OCI-LY1 (cell line): ENCODE data around the gene NPAT.

Experiments
- CTCF ChIP-seq: fragments of 200-600 bp; sonication (generic), shearing (Covaris generic); IDR thresholded peaks from 2 replicates; pipeline ENCODE4 v1.5.1; 2017; ENCODE audit warnings: mild to moderate bottlenecking, antibody characterized with exemption, low read length, moderate library complexity, mixed read lengths
- EZH2 ChIP-seq: fragments of 200-600 bp; sonication (generic), shearing (Covaris generic); IDR thresholded peaks from 2 replicates; pipeline ENCODE4 v1.8.0; 2017; ENCODE audit warnings: borderline replicate concordance, mixed run types, mild to moderate bottlenecking, antibody characterized with exemption, low read length, moderate library complexity, mixed read lengths

- no peak for TF ChIP-seq CTCF
- TF ChIP-seq EZH2: no peak
Observed at GRCh38 chr11:108218912-108219783, 3.3 kb downstream of the NPAT start.
